H1 (cell line): ENCODE results near the gene ATP9B. TPM values are rescaled to one million over a fixed set of nuclear protein-coding genes. Genes with fewer than 3 reads are reported as not detected.

Experiments used
- CTCF ChIA-PET: fragments of 300-600 bp; sonication (Branson Sonifier 250); formaldehyde crosslinking; loops from one replicate; lab custom pipeline; 2021; ENCODE audit not compliant: partially characterized antibody; lab: Charles Lee
- POLR2A ChIA-PET: fragments of 300-600 bp; sonication (Branson Sonifier 250); formaldehyde crosslinking; loops from one replicate; lab custom pipeline; 2021; ENCODE audit warnings: inconsistent platforms; ENCODE audit not compliant: partially characterized antibody; lab: Charles Lee
- DNase-seq, 2 experiments: peaks; one replicate each; pipeline versions ENCODE4 v3.0.0 to v3.0.0-alpha.2; 2010 to 2022; ENCODE audit warnings: low spot score in 2 of 2, low read depth in 1 of 2, mixed read lengths in 1 of 2
- FAIRE-seq: peaks from 2 replicates; lab custom pipeline; 2011; peaks lifted over from hg19 to GRCh38; lab: Jason Lieb, UNC
- H2AFZ ChIP-seq: 2 replicates; pipeline ENCODE4 v1.8.1; 2012; ENCODE audit warnings: low read length, inconsistent platforms
- H2AK5ac ChIP-seq: 2 replicates; pipeline ENCODE4 v1.6.1; 2013; ENCODE audit warnings: low read depth, low read length
- H2BK120ac ChIP-seq: replicated peaks from 2 replicates; pipeline ENCODE3; 2013; ENCODE audit warnings: low read depth, low read length, inconsistent platforms
- H2BK12ac ChIP-seq: 2 replicates; pipeline ENCODE4 v1.6.1; 2013; ENCODE audit warnings: low read depth, low read length
- H2BK15ac ChIP-seq: 2 replicates; pipeline ENCODE4 v1.6.1; 2013; ENCODE audit warnings: low read length
- H2BK20ac ChIP-seq: 2 replicates; pipeline ENCODE4 v1.6.1; 2013; ENCODE audit warnings: low read length
- H2BK5ac ChIP-seq: 2 replicates; pipeline ENCODE4 v1.6.1; 2013; ENCODE audit warnings: low read depth, low read length
- H3K14ac ChIP-seq: 2 replicates; pipeline ENCODE4 v1.6.1; 2013; ENCODE audit warnings: inconsistent platforms; ENCODE audit not compliant: insufficient read length
- H3K18ac ChIP-seq: 2 replicates; pipeline ENCODE4 v1.6.1; 2013; ENCODE audit warnings: low read length; ENCODE audit errors: extremely low read depth
- H3K23ac ChIP-seq: 2 replicates; pipeline ENCODE4 v1.6.1; 2013; ENCODE audit warnings: inconsistent platforms; ENCODE audit not compliant: insufficient read length
- H3K23me2 ChIP-seq: 2 replicates; pipeline ENCODE4 v1.6.1; 2013; ENCODE audit warnings: low read depth, low read length
- H3K27ac ChIP-seq: 2 replicates; pipeline ENCODE4 v1.6.1; 2011; ENCODE audit warnings: low read depth, low read length, inconsistent platforms
- H3K27me3 ChIP-seq, 4 experiments: replicated peaks in 1 of 4; 1 replicate in 1 of 4; 2 replicates in 3 of 4; pipeline versions ENCODE4 v1.6.1 to v1.8.1; 2011 to 2013; ENCODE audit warnings: low read length in 3 of 4, mild to moderate bottlenecking in 3 of 4, inconsistent platforms in 2 of 4, mixed read lengths in 2 of 4, moderate library complexity in 1 of 4; ENCODE audit not compliant: control insufficient read depth in 3 of 4, insufficient read depth in 3 of 4; ENCODE audit errors: extremely low read depth in 1 of 4
- H3K36me3 ChIP-seq, 4 experiments: 2 replicates each; pipeline versions ENCODE4 v1.6.1 to v1.8.1; 2011 to 2013; ENCODE audit warnings: mild to moderate bottlenecking in 4 of 4, low read length in 3 of 4, moderate library complexity in 2 of 4, control low read depth in 1 of 4, inconsistent platforms in 1 of 4; ENCODE audit not compliant: insufficient read depth in 4 of 4, control insufficient read depth in 2 of 4
- H3K4ac ChIP-seq: replicated peaks from 2 replicates; pipeline ENCODE3; 2013; ENCODE audit warnings: low read length, low read depth, mixed read lengths, inconsistent platforms; ENCODE audit not compliant: insufficient read length
- H3K4me1 ChIP-seq, 4 experiments: replicated peaks in 1 of 4; 1 replicate in 1 of 4; 2 replicates in 3 of 4; pipeline versions ENCODE4 v1.6.1 to v1.8.1; 2011 to 2013; ENCODE audit warnings: low read length in 3 of 4, inconsistent platforms in 2 of 4, mixed read lengths in 1 of 4; ENCODE audit not compliant: insufficient read depth in 4 of 4, control insufficient read depth in 3 of 4
- H3K4me2 ChIP-seq, 2 experiments: 2 replicates each; pipeline versions ENCODE4 v1.6.1 to v1.8.1; 2011 to 2013; ENCODE audit warnings: low read depth in 2 of 2, low read length in 2 of 2, control low read depth in 1 of 2, inconsistent platforms in 1 of 2, mild to moderate bottlenecking in 1 of 2; ENCODE audit not compliant: insufficient read depth in 1 of 2
- H3K4me3 ChIP-seq, 4 experiments: fragments of 200-600, 300-600 bp in 1 of 4; sonication (generic), shearing (Covaris generic), sonication (Bioruptor Twin) in 1 of 4; 2 replicates each; pipeline versions ENCODE4 v1.5.1 to v1.8.1; 2011 to 2016; ENCODE audit warnings: low read length in 4 of 4, low read depth in 3 of 4, control low read depth in 2 of 4, inconsistent platforms in 2 of 4, mild to moderate bottlenecking in 2 of 4, mixed read lengths in 1 of 4, moderate library complexity in 1 of 4; ENCODE audit not compliant: insufficient read depth in 2 of 4; ENCODE audit errors: extremely low read depth in 1 of 4
- H3K56ac ChIP-seq: replicated peaks from 2 replicates; pipeline ENCODE3; 2013; ENCODE audit warnings: low read depth, mild to moderate bottlenecking, mixed read lengths, low read length, inconsistent platforms; ENCODE audit not compliant: insufficient read length
- H3K79me1 ChIP-seq: 2 replicates; pipeline ENCODE4 v1.6.1; 2013; ENCODE audit warnings: low read depth, low read length, control low read depth
- H3K79me2 ChIP-seq, 2 experiments: 2 replicates each; pipeline versions ENCODE4 v1.6.1 to v1.8.1; 2012 to 2013; ENCODE audit warnings: low read length in 2 of 2, mild to moderate bottlenecking in 2 of 2, inconsistent platforms in 1 of 2; ENCODE audit not compliant: insufficient read depth in 2 of 2, control insufficient read depth in 1 of 2
- H3K9ac ChIP-seq, 4 experiments: replicated peaks in 1 of 4; 1 replicate in 1 of 4; 2 replicates in 3 of 4; pipeline versions ENCODE4 v1.6.1 to v1.8.1; 2011 to 2013; ENCODE audit warnings: low read depth in 3 of 4, low read length in 3 of 4, control low read depth in 2 of 4, mild to moderate bottlenecking in 2 of 4, moderate library complexity in 2 of 4, inconsistent platforms in 1 of 4; ENCODE audit errors: extremely low read depth in 1 of 4
- H3K9me3 ChIP-seq, 2 experiments: 2 replicates each; pipeline versions ENCODE4 v1.6.1 to v1.8.1; 2012 to 2013; ENCODE audit warnings: mild to moderate bottlenecking in 2 of 2, moderate library complexity in 2 of 2, control low read depth in 1 of 2, inconsistent platforms in 1 of 2, low read depth in 1 of 2, low read length in 1 of 2, mixed read lengths in 1 of 2; ENCODE audit not compliant: insufficient read depth in 2 of 2
- H4K20me1 ChIP-seq, 2 experiments: replicated peaks in 1 of 2; 2 replicates each; pipeline versions ENCODE3 to v1.8.1; 2011 to 2013; ENCODE audit warnings: inconsistent platforms in 2 of 2, low read length in 2 of 2, mild to moderate bottlenecking in 1 of 2; ENCODE audit not compliant: insufficient read depth in 2 of 2, control insufficient read depth in 1 of 2
- H4K5ac ChIP-seq: 2 replicates; pipeline ENCODE4 v1.6.1; 2013; ENCODE audit warnings: low read length, low read depth, mixed read lengths, inconsistent platforms; ENCODE audit not compliant: insufficient read length
- H4K8ac ChIP-seq: 2 replicates; pipeline ENCODE4 v1.8.0; 2013; ENCODE audit warnings: mild to moderate bottlenecking, moderate library complexity, low read length, inconsistent platforms; ENCODE audit not compliant: insufficient read depth; ENCODE audit errors: extremely low read depth
- H4K91ac ChIP-seq: replicated peaks from 2 replicates; pipeline ENCODE3; 2013; ENCODE audit warnings: low read length, mixed read lengths, inconsistent platforms; ENCODE audit not compliant: insufficient read length
- ATF3 ChIP-seq: IDR thresholded peaks from 2 replicates; pipeline ENCODE4 v1.6.1; 2011; ENCODE audit warnings: low read depth, mild to moderate bottlenecking, low read length; ENCODE audit not compliant: insufficient read depth
- BACH1 ChIP-seq: IDR thresholded peaks from 2 replicates; pipeline ENCODE4 v1.6.1; 2012; ENCODE audit warnings: low read length, improper control_type of control experiment
- CEBPB ChIP-seq: IDR thresholded peaks from 2 replicates; pipeline ENCODE4 v1.6.1; 2012; ENCODE audit warnings: low read depth, low read length
- CTBP2 ChIP-seq: IDR thresholded peaks from 2 replicates; pipeline ENCODE4 v1.7.0; 2011; ENCODE audit warnings: borderline replicate concordance, mild to moderate bottlenecking, moderate library complexity, mixed read lengths, low read length; ENCODE audit not compliant: insufficient read depth, insufficient read length
- KDM1A ChIP-seq: fragments of 200-600, 300-600 bp; sonication (generic); IDR thresholded peaks from 2 replicates; pipeline ENCODE4 v1.7.1; 2016; ENCODE audit warnings: mild to moderate bottlenecking, low read length, borderline replicate concordance
- KDM5A ChIP-seq: fragments of 200-600 bp; IDR thresholded peaks from 2 replicates; pipeline ENCODE4 v1.7.1; 2012; ENCODE audit warnings: mild to moderate bottlenecking, low read length, inconsistent platforms, mixed read lengths
- POLR2AphosphoS5 ChIP-seq: IDR thresholded peaks from 2 replicates; pipeline ENCODE4 v1.6.1; 2011; ENCODE audit warnings: low read depth, low read length
- RAD21 ChIP-seq, 2 experiments: IDR thresholded peaks in 1 of 2; conservative IDR thresholded peaks in 1 of 2; 2 replicates each; pipeline ENCODE4 v1.6.1; 2011; ENCODE audit warnings: low read depth in 2 of 2, low read length in 2 of 2, improper control_type of control experiment in 1 of 2, inconsistent platforms in 1 of 2, mild to moderate bottlenecking in 1 of 2, moderate library complexity in 1 of 2
- SIN3A ChIP-seq, 2 experiments: IDR thresholded peaks in 1 of 2; conservative IDR thresholded peaks in 1 of 2; 2 replicates each; pipeline ENCODE4 v1.6.1; 2011 to 2012; ENCODE audit warnings: low read length in 2 of 2, improper control_type of control experiment in 1 of 2, low read depth in 1 of 2, mild to moderate bottlenecking in 1 of 2
- SRF ChIP-seq: IDR thresholded peaks from 2 replicates; pipeline ENCODE4 v1.6.1; 2011; ENCODE audit warnings: mild to moderate bottlenecking, low read depth, low read length, moderate library complexity
- USF2 ChIP-seq: IDR thresholded peaks from 2 replicates; pipeline ENCODE4 v1.6.1; 2011; ENCODE audit warnings: low read length, improper control_type of control experiment
- WGBS, 2 experiments: shearing (Covaris generic) in 1 of 2; methylation state at CpG; one replicate each; pipeline versions ENCODE4 v1.1.6 to v1.1.7; 2013 to 2015; ENCODE audit warnings: low lambda C conversion rate in 2 of 2, mixed read lengths in 2 of 2, inconsistent platforms in 1 of 2, low coverage in 1 of 2, missing lambda C conversion rate in 1 of 2; ENCODE audit not compliant: insufficient replicate concordance in 2 of 2, insufficient coverage in 1 of 2, insufficient read length in 1 of 2; ENCODE audit errors: extremely low coverage in 1 of 2, missing lambda C conversion rate in 1 of 2; 5-methylcytosine and 5-hydroxymethylcytosine counted together
- polyA plus RNA-seq, 7 experiments: library from polyadenylated mRNA; depleted of rRNA in 3 of 7; stranded (reverse) in 5 of 7; unstranded in 2 of 7; fragments of >200 nt in 5 of 7; fragments of 200-250 nt in 2 of 7; gene quantifications; 1 replicate in 5 of 7; 2 replicates in 1 of 7; 4 replicates in 1 of 7; pipeline versions ENCODE4 v1.2.1 to v1.2.3, GENCODE V29; 2011 to 2013; ENCODE audit warnings: missing spikeins in 2 of 7, mixed read lengths in 2 of 7
- total RNA-seq: library from RNA; stranded (reverse); fragmentation: NEBNext Ultra II Directional; extraction: Animal tissue kit (Norgen Biotek cat#: 25700); gene quantifications from 2 replicates; pipeline ENCODE4 v1.2.1, GENCODE V29; 2021

The ATP9B gene
- total and polyA plus RNA-seq, 2 of the 8 experiments (the other 6 are each of a cell fraction or from before 2014, with no cell fraction given): 15.1 to 21.7 TPM

GRCh38 chr18:79356435-79356834 lies 287.2 kb downstream of the ATP9B start:
- H3K14ac ChIP-seq: no peak overlapping the region
- no peak overlapping the region for H3K9ac ChIP-seq
- no peak overlapping the region for H3K23ac ChIP-seq
- H3K23me2 ChIP-seq: no peaks in the 10 kb centered on the region
- no peak overlapping the region for H3K27ac ChIP-seq
- H3K36me3 ChIP-seq: peaks cover 0 to 15% (median 0%) of the 10 kb centered on the region in 4 experiments; a peak in 2 of 8 replicates
- no peak overlapping the region for H2BK5ac ChIP-seq
- no peaks in the 10 kb centered on the region for H3K79me1 ChIP-seq
- H3K4me2 ChIP-seq: no peak overlapping the region
- no peak overlapping the region for H3K4ac ChIP-seq
- H2BK20ac ChIP-seq: no peak overlapping the region
- no peaks in the 10 kb centered on the region for H3K79me2 ChIP-seq
- H2BK15ac ChIP-seq: no peak overlapping the region
- ChIA-PET CTCF (no interaction called here), POLR2A (no interaction called here)
- 0 out of 7 replicates have a peak, but pooled peaks cover 0 to 2% (median 0%) of the 10 kb centered on the region in 4 experiments for H3K4me1 ChIP-seq
- no peak overlapping the region for H4K5ac ChIP-seq
- FAIRE-seq (no peak), DNase-seq (no peak)
- no peak overlapping the region for H2BK120ac ChIP-seq
- 90% methylated on average over 5 of the region's 5 CpGs; no CpG with 5 or more reads in 1 of the 2 experiments for WGBS, 2 experiments
- H2BK12ac ChIP-seq: no peak overlapping the region
- no peak overlapping the region for H2AFZ ChIP-seq
- H4K91ac ChIP-seq: no peak overlapping the region
- H4K8ac ChIP-seq: no peak overlapping the region
- no peaks in the 10 kb centered on the region for H3K9me3 ChIP-seq
- H3K4me3 ChIP-seq: no peak overlapping the region
- H3K18ac ChIP-seq: no peak overlapping the region
- H3K27me3 ChIP-seq: no peaks in the 10 kb centered on the region
- H3K56ac ChIP-seq: no peak overlapping the region
- H2AK5ac ChIP-seq: no peak overlapping the region
- peaks cover 0 to 3% of the 10 kb centered on the region in 2 experiments for H4K20me1 ChIP-seq
- TF ChIP-seq BACH1 (no peak), ATF3 (no peak), CEBPB (no peak), SRF (no peak), POLR2AphosphoS5 (no peak), KDM1A (no peak), KDM5A (no peak), CTBP2 (no peak), RAD21 (IDR thresholded peaks at IDR 0.05 in 1 of 2, conservative IDR thresholded peaks at IDR 0.05 in 1 of 2; ENCODE audit: low read depth in 2 of 2, low read length in 2 of 2) (no peak), SIN3A (conservative IDR thresholded peaks at IDR 0.05 in 1 of 2, IDR thresholded peaks at IDR 0.05 in 1 of 2; ENCODE audit: low read depth in 1 of 2, low read length in 2 of 2) (no peak), USF2 (no peak)
